Fibroblast of mammary gland (primary cell): Measurements from ENCODE around the gene PYGM.

Source experiments
- DNase-seq: peaks from one replicate; pipeline ENCODE4 v3.0.0-alpha.2; 2010; ENCODE audit warnings: low read depth
- H3K4me3 ChIP-seq: 2 replicates; pipeline ENCODE4 v1.5.1; 2011; ENCODE audit warnings: low read depth, mild to moderate bottlenecking, low read length, moderate library complexity; ENCODE audit not compliant: control insufficient read depth
- TF ChIP-seq, protein P1 (sequence below): conservative IDR thresholded peaks from 2 replicates; pipeline ENCODE4 v1.5.1; 2011; ENCODE audit warnings: low read depth, low read length, inconsistent platforms; ENCODE audit not compliant: control insufficient read depth, insufficient read depth

PYGM gene

DNA sequence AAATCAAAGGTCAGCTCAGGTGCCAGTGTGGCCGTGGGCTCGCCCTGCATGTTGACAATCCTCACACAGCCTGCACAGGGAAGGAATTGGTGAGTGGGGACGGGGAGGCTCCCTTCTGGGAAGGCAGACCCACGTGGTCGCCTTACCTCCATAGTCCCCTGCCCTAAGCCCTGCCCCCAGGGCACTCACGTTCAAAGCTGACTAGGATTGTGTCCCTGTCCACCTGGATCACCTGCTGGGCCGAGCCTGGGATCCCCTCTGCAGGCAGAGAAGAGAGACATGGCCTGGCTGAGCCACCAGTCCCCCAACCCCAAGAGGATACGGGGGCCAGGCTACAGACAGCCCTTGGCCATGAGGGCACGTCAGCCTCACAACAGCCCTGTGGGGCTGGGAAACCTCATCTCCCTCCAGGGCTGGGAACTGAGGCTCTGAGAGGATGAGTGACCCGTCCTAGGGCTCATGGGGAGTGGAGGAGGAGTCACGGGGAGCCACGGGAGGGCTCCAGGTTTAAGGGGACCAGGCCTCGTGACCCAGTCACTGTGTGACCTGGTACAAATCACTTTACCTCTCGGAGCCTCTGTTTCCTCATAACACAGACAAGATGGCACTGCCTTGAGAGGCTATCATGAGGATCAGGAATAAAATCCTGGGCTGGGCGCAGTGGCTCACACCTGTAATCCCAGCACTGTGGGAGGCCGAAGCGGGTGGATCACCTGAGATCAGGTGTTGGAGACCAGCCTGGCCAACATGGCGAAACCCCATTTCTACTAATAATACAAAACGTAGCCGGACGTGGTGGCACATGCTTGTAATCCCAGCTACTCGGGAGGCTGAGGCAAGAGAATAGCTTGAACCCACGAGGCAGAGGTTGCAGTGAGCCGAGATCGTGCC is 30.7 kb upstream of the PYGM start:
- TF ChIP-seq, protein P1, sequence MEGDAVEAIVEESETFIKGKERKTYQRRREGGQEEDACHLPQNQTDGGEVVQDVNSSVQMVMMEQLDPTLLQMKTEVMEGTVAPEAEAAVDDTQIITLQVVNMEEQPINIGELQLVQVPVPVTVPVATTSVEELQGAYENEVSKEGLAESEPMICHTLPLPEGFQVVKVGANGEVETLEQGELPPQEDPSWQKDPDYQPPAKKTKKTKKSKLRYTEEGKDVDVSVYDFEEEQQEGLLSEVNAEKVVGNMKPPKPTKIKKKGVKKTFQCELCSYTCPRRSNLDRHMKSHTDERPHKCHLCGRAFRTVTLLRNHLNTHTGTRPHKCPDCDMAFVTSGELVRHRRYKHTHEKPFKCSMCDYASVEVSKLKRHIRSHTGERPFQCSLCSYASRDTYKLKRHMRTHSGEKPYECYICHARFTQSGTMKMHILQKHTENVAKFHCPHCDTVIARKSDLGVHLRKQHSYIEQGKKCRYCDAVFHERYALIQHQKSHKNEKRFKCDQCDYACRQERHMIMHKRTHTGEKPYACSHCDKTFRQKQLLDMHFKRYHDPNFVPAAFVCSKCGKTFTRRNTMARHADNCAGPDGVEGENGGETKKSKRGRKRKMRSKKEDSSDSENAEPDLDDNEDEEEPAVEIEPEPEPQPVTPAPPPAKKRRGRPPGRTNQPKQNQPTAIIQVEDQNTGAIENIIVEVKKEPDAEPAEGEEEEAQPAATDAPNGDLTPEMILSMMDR = no peak
- H3K4me3 ChIP-seq = no peak overlapping the region

DNA sequence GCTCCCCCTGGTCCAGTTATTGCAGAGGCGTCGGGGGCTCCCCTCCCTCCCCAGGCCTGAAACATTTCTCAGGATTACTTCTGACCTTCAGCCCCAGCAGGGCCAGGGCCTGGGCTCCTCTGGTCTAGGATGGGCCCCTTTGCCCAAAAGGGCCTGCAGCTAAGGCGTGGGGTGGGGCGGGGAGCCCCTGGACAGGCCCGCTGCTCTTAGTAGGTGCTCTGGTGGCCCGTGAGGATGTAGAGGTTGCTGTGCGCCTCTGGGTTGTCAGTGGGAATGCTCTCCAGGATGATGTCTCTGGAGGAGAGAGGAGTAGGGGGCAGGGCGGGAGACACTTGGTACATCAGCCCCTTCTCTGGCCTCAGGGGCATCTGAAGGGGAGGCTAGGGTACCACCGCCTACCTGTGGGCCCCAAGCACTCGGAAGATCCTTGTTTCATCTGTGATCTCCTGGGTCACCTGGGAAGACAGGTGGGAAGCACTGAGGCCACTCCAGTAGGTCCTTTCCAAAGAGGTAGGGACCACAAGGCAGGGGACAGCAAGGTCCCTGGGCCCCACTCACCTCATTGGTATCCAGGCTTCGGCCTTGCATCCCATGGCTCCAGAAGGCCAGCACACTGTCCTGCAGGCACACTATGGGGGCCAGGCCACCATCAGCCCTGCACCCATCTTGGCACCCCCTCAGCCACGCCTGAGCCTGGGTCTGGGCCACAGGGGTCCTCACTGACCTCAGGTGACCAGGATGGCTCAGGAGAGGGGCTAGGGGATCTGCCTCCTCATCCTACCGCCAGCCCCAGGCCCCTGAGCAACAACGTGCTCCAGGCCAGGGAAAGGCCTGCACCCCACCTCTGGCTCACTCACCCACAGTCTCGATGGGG is 29.8 kb upstream of the PYGM start:
- H3K4me3 ChIP-seq = no peak overlapping the region
- DNase-seq = no peak
- TF ChIP-seq, protein P1 = no peak

More for the DNA sequence above, 30.7 kb upstream of the PYGM start:
- no peak for DNase-seq

DNA sequence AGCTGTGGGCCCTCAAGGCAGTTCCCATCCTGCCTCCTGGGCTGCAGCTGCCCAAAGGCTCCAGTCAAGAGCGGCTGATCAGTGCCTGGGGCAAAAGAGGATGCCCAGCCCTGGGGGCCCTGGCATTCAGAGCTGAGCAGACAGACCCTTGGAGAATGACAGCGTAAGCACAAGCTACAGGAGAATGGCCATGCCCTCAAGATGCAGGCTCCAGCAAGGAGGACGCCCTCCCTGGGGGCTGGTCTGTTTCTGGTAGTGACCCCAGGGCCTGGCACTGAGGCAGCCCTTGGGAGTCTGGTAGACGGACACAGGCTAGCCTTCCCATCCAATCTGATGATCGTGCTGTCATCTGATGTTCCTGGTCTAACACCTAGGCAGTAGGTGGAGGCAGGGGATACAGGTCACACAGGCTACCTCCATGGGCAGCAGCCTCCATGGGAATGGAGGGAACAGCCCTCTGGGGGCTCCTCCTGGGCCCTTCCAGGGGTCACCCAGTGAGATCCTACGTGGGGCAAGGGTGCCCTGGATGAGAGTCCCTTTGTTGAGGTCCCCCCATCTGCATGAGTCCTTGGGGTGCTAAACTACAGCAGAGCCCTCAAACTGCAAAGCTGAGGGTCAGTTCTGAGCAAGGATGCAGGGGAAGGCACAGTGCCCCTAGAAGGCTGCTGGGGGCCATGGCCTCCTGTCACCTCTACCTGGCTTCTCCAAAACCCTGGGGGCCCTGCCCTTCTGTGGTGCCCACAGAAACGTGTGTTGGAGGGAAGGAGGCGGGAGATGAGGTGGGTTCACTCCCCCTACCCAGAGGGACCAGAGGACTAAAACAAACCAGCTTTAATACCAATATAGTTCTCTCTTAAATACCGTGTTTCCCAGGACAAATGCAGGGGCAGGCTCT is 28.8 kb upstream of the PYGM start:
- TF ChIP-seq, protein P1 = no peak
- H3K4me3 ChIP-seq = no peak overlapping the region
- no peak for DNase-seq

DNA sequence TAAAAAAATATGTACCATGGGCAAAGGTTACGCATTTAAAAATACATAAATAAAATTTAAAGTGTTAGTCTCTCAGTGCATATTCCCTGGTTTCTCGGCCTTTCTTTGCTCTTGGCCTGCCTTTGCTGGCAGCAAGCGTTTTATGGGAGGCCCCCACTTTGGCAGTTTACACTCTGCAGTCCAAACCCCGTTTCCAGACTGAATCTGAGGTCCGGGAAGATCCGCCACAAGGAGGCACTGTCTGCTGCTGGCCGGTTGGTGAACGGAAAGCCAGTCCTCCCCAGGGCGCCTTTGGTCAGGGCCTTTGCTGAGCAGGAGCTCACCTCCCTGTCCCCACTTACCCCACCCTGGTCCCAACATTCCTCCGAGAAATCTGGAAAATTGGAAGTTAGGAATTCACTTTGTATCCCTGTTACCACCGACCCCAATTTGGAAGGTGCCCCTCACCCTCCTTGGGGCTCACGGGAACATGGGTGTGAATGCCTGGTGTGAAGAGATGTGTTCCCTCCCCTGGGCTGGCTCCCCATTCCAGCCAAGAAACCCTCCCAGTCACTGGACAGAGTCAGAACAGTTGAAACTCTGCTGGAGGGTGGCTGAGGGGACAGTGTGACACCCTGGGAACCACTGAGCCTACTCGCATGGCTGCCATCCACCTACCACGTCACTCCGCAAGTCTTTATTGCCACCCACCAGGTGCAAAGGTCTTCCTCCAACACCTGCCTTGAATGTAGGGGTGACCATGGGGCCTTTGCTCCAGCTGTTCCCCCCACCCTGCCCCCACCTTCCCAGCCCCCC is 27.9 kb upstream of the PYGM start:
- no peak overlapping the region for H3K4me3 ChIP-seq
- DNase-seq = peak; percentile 56
- TF ChIP-seq, protein P1 = peak; percentile 84

DNA sequence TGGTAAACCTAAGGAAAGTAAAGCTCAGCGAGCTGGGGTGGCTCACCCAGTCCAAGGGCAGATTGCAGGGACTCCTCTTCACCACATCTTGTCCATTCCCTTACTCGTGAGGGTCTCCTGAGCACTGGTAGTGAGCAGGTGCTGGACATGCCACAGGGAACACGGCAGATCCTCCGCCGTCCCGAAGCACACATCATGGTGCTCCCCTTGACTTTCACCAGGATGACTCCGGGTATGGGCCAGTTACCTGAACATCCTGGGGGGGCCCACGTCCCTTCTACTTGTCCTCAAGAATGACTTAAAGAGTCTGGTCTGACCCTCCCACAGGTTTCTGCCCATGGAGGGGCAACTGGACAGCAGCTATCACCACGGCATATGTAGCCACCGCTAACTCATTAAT is 26.5 kb upstream of the PYGM start:
- TF ChIP-seq, protein P1 = no peak
- DNase-seq = no peak
- no peak overlapping the region for H3K4me3 ChIP-seq
